HG03175 (cell line): ENCODE data around the gene RHOH.

Experiments
- ATAC-seq: cut with Tn5 transposase; IDR thresholded peaks from one replicate; pipeline ENCODE4 v1.9.1; 2021; ENCODE audit warnings: mild to moderate bottlenecking, moderate library complexity; ENCODE audit not compliant: unreplicated experiment

The RHOH gene

GRCh38 chr4:40187386-40187906, 9.4 kb upstream of the RHOH start:
- no peak for ATAC-seq

- ATAC-seq: no peak
Observed at GRCh38 chr4:40190019-40190418, 6.8 kb upstream of the RHOH start.

- no peak for ATAC-seq
Observed at GRCh38 chr4:40190465-40190864, 6.4 kb upstream of the RHOH start.

- no peak for ATAC-seq
Observed at GRCh38 chr4:40190880-40191815, 5.7 kb upstream of the RHOH start.

- ATAC-seq: peak; percentile 37
Observed at GRCh38 chr4:40192114-40193015, 4.5 kb upstream of the RHOH start.

- ATAC-seq: peak; percentile 41
Observed at GRCh38 chr4:40193016-40193571, 3.7 kb upstream of the RHOH start.

- ATAC-seq: no peak
Observed at GRCh38 chr4:40193578-40193977, 3.3 kb upstream of the RHOH start.

- no peak for ATAC-seq
Observed at GRCh38 chr4:40194602-40195161, 2.1 kb upstream of the RHOH start.

- no peak for ATAC-seq
Observed at GRCh38 chr4:40195182-40196177, 1.4 kb upstream of the RHOH start.

GRCh38 chr4:40196272-40196671, 559 bp upstream of the RHOH start:
- ATAC-seq: no peak

GRCh38 chr4:40197879-40198689, 1.3 kb downstream of the RHOH start:
- ATAC-seq: no peak

GRCh38 chr4:40199179-40199670, 2.4 kb downstream of the RHOH start:
- ATAC-seq: no peak

- ATAC-seq: peak; percentile 62
Observed at GRCh38 chr4:40199999-40200874, 3.4 kb downstream of the RHOH start.

- no peak for ATAC-seq
Observed at GRCh38 chr4:40200875-40201801, 4.3 kb downstream of the RHOH start.

- no peak for ATAC-seq
Observed at GRCh38 chr4:40201898-40202297, 5.1 kb downstream of the RHOH start.

GRCh38 chr4:40202474-40202873, 5.6 kb downstream of the RHOH start:
- ATAC-seq: no peak
